NCI-H146 (cell line): ENCODE data around the gene EVC.

ENCODE experiments used
- DNase-seq: peaks from one replicate; lab custom pipeline; 2025; lab: John Stamatoyannopoulos, UW

EVC gene

GRCh38 chr4:5755161-5755560 lies 44.2 kb downstream of the EVC start:
- DNase-seq, result no peak

- no peak for DNase-seq
Observed at GRCh38 chr4:5755679-5756078, 44.7 kb downstream of the EVC start.

DNA sequence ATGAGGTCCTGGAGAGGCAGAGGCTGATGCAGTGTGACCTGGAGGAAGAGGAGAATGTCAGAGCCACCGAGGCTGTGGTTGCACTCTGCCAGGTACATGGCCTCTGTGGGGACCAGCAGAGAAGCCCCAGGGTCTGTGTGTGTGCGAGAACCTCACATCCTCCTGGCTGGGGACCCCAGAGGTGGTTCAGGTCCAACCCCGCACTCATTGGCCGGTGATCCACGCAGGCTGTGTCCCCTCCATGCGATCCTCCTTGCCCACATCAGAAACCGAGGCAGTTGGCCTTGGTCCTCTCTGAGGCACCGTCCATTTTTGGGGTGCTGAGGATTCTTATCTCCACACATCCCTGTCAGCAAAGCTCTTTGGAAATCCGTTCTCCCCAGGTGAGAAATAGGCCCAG lies 45.3 kb downstream of the EVC start:
- no peak for DNase-seq

DNA sequence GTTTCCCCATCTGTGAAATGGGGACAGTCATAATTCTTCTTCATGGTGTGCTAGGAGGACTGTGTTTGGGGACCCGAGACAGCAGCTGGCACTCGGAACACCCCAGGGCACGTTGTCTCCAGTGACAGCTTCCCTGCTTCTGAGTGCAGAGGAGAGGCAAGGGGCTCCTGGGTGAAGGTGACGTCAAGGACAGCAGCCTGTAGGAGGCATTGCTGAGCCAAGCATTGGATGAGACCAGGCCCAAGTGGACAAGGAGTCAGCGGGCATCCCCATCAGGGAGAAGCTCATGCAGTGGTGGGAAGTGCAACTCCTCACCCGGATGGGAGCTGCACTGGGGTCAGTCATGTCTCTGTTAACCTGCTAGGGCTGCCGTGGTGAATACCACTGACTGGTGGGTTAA lies 46.1 kb downstream of the EVC start:
- DNase-seq, result no peak

DNA sequence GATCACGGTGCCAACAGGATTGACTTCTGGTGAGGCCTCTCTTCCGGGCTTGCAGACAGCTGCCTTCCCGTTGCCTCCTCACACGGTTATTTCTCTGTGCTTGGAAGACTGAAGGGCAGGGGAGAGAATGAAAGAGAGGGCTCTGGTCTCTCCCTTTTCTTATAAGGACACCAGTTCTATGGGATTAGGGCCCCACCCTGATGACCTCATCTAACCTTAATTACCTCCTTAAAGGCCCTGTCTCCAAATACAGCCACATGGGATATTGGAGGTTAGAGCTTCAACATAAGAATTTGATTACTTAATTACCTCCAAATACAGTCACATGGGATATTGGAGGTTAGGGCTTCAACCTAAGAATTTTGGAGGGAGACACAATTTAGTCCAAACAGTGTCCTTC lies 46.5 kb downstream of the EVC start:
- no peak for DNase-seq

- DNase-seq, result no peak
Observed at GRCh38 chr4:5757954-5758353, 47.0 kb downstream of the EVC start.

- DNase-seq, result no peak
Observed at GRCh38 chr4:5758741-5759140, 47.7 kb downstream of the EVC start.

DNA sequence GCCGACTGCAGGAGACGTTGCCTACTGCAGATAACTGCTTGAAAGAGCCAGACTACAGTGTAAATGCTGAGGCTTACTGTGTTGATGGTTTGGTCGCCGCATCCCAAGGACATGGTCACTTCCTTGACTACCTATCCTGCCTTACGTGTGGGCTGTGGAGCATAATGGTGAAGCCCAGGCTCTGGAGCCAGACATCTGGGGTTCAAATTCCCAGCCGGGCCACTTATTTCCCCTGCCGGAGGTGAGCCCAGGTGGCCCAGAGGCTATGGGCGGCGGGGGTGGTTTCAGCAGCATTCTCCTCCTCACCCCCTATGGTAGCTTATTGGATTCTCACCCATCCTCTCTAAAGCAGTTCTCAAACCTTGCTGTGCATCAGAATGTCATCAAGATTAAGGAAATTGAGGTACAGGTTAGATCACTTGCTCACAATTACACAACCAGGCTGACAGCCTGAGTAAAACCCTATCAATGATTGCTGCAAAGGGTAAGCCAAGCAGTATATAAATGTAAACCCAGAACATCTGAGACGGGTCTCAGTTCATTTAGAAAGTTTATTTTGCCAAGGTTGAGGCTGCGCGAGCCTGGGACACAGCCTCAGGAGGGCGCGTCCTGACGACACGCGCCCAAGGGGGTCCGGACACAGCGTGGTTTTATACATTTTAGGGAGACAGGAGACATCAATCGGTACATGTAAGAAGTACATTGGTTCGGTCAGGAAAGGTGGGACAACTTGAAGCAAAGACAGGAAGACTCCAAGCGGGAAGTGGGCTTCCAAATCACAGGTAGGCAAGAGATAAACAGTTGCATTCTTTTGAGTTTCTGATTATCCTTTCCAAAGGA lies 48.5 kb downstream of the EVC start:
- DNase-seq, result no peak

DNA sequence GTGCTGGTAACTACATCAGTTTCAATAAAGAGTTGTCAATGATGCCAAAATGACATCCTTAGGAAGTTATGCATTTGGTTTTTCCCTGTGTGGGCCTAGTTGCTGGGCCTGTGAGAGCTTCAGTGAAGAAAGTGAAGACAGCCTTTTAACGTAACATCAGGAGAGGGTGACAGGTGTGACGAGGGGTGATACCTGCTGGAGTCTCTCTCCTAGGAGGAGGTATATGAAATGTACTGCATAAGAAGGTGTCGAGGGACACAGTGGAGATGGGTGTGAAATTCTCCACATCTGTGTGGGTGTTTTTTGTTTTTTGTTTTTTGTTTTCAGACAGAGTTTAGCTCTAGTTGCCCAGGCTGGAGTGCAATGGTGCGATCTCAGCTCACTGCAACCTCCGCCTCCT lies 49.2 kb downstream of the EVC start:
- DNase-seq, result no peak

- no peak for DNase-seq
Observed at GRCh38 chr4:5760936-5761480, 50.0 kb downstream of the EVC start.

- DNase-seq, result no peak
Observed at GRCh38 chr4:5770051-5770450, 59.0 kb downstream of the EVC start.

- peak; percentile 40 for DNase-seq
Observed at GRCh38 chr4:5772528-5773270, 61.7 kb downstream of the EVC start.

GRCh38 chr4:5773271-5773555 lies 62.2 kb downstream of the EVC start:
- DNase-seq, result no peak

DNA sequence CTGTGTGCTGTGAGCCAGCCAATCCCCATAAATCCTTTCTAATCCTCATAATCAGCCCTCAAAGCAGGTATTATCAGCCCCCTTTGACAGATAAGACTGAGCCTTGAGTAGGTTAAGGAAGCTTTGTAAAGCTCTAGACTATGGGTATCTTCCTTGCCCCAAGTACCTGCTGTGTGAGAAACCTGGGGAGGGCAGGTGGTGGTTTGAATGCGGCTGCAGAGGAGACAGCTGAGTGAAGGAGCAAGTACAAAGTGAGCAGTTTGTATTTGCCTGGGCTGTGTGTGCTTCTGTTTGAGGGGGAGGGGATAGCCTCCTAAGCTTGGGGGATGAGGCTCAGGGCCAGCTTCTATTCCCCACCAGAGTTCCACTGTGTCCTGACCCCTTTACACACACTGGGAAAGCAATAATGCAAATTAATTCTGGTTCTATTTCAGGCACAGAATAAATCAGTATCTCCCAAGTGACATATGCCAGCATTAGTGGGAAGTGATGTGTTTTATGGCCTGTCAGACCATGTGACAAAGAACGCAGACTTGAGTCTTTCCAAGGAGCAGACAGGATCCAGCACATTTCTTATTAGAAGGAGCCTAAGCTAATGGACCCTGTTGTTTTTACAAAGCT lies 63.5 kb downstream of the EVC start:
- no peak for DNase-seq

DNA sequence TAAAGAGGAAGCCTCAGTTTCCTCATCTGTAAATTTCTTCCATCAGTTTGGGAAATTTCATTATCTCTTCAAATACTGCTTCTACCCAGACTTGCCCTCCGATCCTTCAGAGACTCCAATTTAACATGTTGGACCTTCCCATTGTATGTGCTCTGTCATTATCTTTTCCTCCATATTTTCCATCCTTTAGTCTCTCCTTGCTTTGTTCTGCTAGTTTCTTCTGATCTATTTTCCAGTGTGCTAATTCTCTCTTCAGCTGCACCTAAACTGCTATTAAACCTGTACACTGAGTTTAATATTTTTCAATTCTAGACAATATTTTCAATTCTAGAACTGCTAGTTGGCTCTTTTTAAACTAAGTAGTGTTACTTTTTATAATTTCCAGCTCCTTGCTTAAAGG lies 65.5 kb downstream of the EVC start:
- no peak for DNase-seq

DNA sequence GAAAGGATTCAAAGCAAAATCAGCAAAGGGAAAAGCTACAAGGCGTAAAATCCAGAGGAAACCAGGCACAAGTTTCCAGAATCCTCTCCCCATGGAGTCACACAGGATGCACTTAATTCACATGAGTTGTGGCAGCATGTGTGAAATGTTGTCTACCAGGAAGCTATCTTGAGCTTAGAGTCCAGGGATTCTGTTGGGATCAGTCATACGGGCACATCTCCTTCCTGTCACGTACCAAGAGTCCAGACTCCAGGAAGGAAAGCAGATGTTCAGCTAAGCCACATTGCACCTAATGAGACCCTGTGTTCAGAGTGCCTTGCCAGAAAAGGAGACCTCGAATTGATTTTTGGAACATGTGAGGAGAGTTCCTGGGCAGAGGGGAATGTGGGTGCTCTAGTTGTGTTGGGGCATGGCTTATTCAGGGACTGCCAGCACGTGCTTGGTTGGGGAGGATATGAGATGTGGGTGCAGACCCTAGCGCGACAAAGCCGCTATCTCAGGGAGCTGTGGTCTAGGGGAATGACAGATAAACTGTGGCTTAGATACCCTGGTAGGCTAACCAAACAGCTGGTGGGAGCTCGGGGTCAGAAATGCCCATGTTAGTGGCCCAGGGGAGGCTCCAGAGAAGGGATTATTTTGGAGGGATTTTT lies 70.0 kb downstream of the EVC start:
- no peak for DNase-seq

GRCh38 chr4:5781691-5782090 lies 70.7 kb downstream of the EVC start:
- no peak for DNase-seq

DNA sequence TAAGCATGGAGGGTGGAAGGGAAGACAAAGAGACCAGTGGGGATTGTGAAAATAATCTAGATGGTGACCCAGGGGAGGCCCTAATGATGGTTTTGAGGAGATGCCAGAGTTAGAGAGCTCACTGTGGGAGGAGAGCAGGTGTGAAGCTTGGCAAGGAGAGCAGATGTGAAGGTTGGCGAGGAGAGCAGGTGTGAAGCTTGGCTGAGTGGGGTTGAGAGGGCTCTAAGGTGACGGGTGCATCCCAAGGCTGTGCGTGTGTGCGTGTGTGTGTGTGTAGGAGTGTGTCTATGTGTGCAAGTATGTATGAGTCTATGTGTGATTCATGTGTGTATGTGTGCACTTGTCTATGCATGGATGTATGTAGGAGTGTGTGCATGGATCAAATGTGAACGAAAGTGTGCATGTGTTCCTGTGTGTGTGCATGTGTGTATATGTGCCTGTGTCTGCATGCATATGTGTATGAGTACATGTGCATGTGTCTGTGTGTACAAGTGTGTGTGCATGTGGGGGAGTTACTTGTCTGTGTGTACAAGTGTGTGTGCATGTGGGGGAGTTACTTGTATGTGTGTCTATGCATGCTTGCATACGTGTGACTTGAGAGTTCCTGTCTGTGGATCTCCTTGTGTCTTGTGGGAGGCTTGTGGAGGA lies 72.0 kb downstream of the EVC start:
- DNase-seq, result no peak

DNA sequence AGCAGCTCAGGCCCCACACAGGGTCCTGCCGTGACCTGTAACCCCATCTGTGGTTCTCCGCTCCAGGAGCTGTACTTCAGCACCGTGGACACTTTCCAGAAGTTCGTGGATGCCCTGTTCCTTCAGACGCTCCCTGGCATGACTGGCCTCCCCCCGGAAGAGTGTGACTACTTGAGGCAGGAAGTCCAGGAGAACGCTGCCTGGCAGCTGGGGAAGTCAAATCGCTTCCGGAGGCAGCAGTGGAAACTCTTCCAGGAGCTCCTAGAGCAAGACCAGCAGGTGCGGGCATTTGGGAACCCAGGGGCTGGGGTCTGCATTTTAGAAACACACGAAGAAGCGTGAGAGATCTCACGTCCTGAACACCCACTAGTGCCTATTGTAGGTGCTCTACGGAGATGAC lies 72.5 kb downstream of the EVC start:
- DNase-seq, result no peak

DNA sequence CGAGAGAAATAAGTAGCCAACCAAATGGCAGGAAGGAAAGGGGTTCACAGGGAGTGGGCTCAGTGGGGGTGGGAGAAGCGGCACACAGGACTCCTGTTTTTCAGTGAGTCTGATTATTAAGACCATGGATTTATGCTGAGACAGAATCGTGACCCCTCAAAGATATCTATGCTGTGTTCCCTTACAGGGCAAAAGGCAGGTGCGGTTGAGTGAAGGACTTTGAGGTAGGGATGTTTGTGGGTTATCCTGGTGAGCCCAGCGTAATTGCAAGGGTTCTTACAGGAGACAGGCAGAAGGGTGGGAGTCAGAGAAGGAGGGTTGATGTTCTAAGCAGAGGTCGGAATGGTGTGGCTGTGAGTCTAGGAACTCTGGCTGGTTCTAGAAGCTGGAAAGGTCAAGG lies 73.0 kb downstream of the EVC start:
- DNase-seq, result no peak

- DNase-seq, result no peak
Observed at GRCh38 chr4:5784960-5785611, 74.1 kb downstream of the EVC start.
